HUES6 (cell line): ENCODE measurements around the gene SNAPC2.

Experiments used
- H3K27ac ChIP-seq: 2 replicates; pipeline ENCODE4 v1.7.0; 2013; ENCODE audit warnings: low read depth, mild to moderate bottlenecking, low read length, inconsistent platforms
- H3K27me3 ChIP-seq: 2 replicates; pipeline ENCODE4 v1.6.1; 2013; ENCODE audit warnings: low read length; ENCODE audit not compliant: control insufficient read depth, insufficient read depth
- H3K36me3 ChIP-seq: 2 replicates; pipeline ENCODE4 v1.6.1; 2013; ENCODE audit warnings: low read length; ENCODE audit not compliant: control insufficient read depth, insufficient read depth
- H3K4me1 ChIP-seq: 2 replicates; pipeline ENCODE4 v1.6.1; 2013; ENCODE audit warnings: low read length; ENCODE audit not compliant: control insufficient read depth, insufficient read depth
- H3K4me3 ChIP-seq: 2 replicates; pipeline ENCODE4 v1.5.1; 2013; ENCODE audit warnings: low read depth, low read length
- H3K9ac ChIP-seq: one replicate; pipeline ENCODE4 v1.6.1; 2013; ENCODE audit warnings: mild to moderate bottlenecking, low read length
- H3K9me3 ChIP-seq: 2 replicates; pipeline ENCODE4 v1.6.1; 2013; ENCODE audit warnings: low read depth, low read length; ENCODE audit not compliant: control insufficient read depth, insufficient read depth

Gene SNAPC2

DNA sequence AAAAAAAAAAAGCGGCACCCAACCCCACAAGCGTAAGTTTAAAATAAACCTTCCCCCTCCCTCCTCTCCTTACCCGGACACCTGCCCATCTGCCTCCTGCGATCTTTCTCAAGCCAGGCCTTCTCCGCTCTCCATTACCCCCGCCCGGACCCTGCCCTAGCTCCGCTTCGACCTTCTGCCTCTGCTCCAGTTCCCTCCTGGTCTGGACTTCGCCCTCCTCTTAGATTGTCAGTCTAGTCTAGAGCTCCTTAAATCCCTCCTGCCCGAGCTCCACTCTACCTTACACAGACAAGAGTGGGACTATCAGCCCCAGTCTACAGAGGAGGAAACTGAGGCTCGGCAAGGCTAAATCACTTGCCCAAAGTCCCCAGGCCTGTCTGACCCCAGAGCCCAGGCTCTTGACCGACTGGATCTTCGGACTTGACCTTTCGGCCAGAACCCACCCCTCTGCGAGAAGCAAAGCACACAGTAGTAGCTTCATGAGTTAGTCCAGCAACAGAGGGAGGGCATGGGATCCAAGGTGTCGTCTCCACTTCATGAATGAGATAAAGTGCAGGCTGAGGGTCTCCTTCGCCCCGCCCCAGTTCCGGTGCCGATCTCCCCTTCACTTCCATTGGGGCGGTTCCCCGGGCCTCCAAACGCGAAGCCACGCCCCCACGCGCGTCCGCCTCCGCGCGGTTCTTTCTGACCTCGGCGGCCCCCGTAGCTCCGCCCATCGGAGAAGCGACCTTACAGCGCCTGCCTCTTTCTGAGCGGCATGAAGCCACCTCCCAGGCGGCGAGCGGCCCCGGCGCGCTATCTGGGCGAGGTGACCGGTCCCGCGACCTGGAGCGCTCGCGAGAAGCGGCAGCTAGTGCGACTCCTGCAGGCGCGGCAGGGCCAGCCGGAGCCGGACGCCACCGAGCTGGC, at the start of gene SNAPC2:
Gene SNAPC2, plus strand, starts transcription at position 729 of the 909 bp plus-strand sequence. Its CDS starts 29 bp downstream, at position 758.
- Histone ChIP-seq H3K9me3 (no peaks in the 10 kb centered on the region), H3K4me3 (peak within 1 kb of the TSS; percentile 88), H3K9ac (peak within 1 kb of the TSS; percentile 59), H3K27me3 (peaks cover 42% of the 10 kb centered on the region), H3K27ac (no peak within 1 kb of the TSS), H3K4me1 (peaks cover 19% of the 10 kb centered on the region; the same call in 1 of the 2 replicates), H3K36me3 (peaks cover 5% of the 10 kb centered on the region)

DNA sequence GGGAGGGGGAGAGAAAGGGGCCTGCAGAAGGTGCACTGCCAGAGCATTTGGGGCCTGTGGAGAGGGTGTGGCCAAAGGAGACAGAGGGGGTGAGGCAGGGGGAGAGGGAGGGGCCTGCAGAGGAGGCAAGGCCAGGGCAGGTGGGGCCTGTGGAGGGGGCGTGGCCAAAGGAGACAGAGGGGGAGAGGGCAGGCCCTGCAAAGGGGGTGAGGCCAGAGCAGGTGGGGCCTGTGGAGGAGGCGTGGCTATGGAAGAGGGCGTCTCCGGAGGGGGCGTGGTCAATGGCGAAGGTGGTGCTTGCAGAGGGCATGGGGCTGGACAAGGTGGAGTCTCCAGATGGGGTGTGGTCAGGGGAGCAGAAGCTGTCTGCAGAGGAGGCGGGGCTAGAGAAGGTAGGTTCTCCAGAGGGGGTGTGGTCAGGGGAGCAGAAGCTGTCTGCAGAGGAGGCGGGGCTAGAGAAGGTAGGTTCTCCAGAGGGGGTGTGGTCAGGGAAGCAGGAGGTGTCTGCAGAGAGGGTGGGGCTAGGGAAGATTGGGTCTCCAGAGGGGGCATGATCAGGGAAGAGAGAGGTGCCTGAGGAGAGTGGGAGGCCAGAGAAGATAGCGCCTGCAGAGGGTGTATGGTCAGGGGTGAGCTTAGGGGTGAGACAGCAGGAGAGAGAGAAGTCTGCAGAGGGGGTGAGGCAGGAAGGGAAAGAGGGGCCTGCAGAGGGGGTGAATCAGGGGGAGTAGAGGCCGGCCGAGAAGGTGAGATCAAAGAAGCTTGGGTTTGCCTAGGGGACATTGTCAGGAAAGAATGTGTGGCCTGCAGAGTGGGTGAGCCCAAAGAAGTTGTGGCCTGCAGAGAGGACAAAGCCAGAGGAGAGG, 49.3 kb upstream of the SNAPC2 start:
- Histone ChIP-seq H3K4me1 (peaks cover 13% of the 10 kb centered on the region), H3K27me3 (peaks cover 50% of the 10 kb centered on the region), H3K27ac (no peak overlapping the region), H3K4me3 (peak overlapping the region; percentile 57), H3K9me3 (no peaks in the 10 kb centered on the region), H3K9ac (no peak overlapping the region), H3K36me3 (no peaks in the 10 kb centered on the region)

GRCh38 chr19:7871437-7872305, 48.5 kb upstream of the SNAPC2 start:
- Histone ChIP-seq H3K36me3 (no peaks in the 10 kb centered on the region), H3K27me3 (peaks cover 48% of the 10 kb centered on the region), H3K4me3 (peak overlapping the region; percentile 57), H3K4me1 (peaks cover 10% of the 10 kb centered on the region), H3K9ac (no peak overlapping the region), H3K9me3 (no peaks in the 10 kb centered on the region), H3K27ac (no peak overlapping the region)

DNA sequence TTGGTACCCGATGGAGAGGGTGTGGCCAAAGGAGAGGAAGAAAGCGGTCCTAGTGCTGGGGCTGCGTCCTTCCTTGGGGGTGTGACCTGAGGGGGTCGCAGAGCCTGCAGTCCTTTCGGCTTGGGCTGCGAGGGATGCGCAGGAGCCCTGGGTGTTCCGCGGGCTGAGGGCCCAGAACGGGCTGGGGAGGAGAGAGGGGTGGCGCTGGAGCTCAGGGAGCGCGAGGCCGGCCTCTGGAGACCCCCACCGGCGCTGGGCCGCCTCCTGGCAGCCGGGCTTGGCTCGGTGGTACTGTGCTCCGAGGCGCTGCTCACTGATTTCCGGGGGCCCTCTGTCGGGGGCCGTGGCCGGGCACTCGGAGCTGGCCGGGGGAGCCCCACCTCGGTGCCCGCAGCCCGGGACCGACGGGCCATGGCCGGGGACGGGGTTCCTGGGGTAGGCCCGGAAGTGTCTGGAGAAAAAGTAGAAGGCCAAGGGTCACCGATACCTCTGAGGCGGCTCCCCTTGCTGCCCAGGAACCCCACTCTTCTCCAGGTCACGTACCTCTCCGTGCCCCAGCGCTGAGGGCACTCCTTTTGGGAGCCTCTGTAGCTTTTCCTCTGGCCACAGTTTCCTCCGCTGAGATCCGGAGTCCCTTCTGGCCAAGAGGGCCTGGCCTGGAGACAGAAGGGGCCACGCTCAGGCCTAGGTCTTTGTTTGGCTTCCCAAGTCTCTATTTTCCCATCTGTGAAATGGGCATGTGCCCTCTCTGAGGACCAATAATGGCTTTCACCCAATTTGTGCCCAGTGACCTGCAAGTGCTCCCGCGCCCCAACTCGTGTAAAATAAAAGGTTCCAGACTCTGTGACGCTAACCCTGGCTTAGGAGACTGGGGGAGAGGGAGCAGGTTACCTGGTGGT, 47.6 kb upstream of the SNAPC2 start:
- H3K36me3 ChIP-seq: no peaks in the 10 kb centered on the region
- H3K27me3 ChIP-seq: peaks cover 41% of the 10 kb centered on the region
- peak overlapping the region; percentile 66 for H3K4me3 ChIP-seq
- no peak overlapping the region for H3K9ac ChIP-seq
- H3K27ac ChIP-seq: no peak overlapping the region
- no peaks in the 10 kb centered on the region for H3K9me3 ChIP-seq
- H3K4me1 ChIP-seq: peaks cover 10% of the 10 kb centered on the region

- peak overlapping the region; percentile 66 for H3K4me3 ChIP-seq
- H3K9ac ChIP-seq: no peak overlapping the region
- H3K9me3 ChIP-seq: no peaks in the 10 kb centered on the region
- H3K27ac ChIP-seq: no peak overlapping the region
- H3K36me3 ChIP-seq: no peaks in the 10 kb centered on the region
- H3K4me1 ChIP-seq: peaks cover 10% of the 10 kb centered on the region
- peaks cover 36% of the 10 kb centered on the region for H3K27me3 ChIP-seq
These were observed 46.6 kb upstream of the SNAPC2 start for GRCh38 chr19:7873304-7874075.

- H3K4me3 ChIP-seq: peak within 1 kb of the TSS; percentile 66
- H3K27ac ChIP-seq: no peak within 1 kb of the TSS
- no peaks in the 10 kb centered on the region for H3K36me3 ChIP-seq
- H3K4me1 ChIP-seq: peaks cover 10% of the 10 kb centered on the region
- no peaks in the 10 kb centered on the region for H3K9me3 ChIP-seq
- H3K9ac ChIP-seq: no peak within 1 kb of the TSS
- H3K27me3 ChIP-seq: peaks cover 36% of the 10 kb centered on the region
These were observed 45.9 kb upstream of the SNAPC2 start, which contains the start of gene PRR36 for GRCh38 chr19:7874076-7874896. Gene PRR36 (minus strand): TSS chr19:7874390. CDS start chr19:7873689, 701 bp downstream.

DNA sequence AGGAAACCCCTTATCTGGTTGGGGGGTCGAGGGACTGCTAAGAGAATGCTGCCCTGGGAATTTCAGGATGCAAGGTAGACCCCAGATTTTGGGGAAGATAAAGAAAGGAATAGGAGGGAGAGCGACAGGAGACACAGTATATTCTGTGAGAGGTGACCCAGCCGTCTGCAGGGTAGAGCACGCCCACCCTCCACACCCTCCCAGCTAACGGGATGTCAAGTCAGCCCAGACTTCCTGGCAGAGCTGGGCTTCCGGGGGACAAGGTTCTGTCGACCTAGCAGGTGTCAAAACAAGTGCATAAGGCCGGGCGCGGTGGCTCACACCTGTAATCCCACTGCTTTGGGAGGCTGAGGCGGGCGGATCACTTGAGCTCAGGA, 45.3 kb upstream of the SNAPC2 start:
- no peak overlapping the region for H3K9ac ChIP-seq
- H3K4me3 ChIP-seq: peak overlapping the region; percentile 66
- H3K36me3 ChIP-seq: no peaks in the 10 kb centered on the region
- H3K27ac ChIP-seq: no peak overlapping the region
- no peaks in the 10 kb centered on the region for H3K9me3 ChIP-seq
- H3K4me1 ChIP-seq: peaks cover 10% of the 10 kb centered on the region
- H3K27me3 ChIP-seq: peaks cover 36% of the 10 kb centered on the region

DNA sequence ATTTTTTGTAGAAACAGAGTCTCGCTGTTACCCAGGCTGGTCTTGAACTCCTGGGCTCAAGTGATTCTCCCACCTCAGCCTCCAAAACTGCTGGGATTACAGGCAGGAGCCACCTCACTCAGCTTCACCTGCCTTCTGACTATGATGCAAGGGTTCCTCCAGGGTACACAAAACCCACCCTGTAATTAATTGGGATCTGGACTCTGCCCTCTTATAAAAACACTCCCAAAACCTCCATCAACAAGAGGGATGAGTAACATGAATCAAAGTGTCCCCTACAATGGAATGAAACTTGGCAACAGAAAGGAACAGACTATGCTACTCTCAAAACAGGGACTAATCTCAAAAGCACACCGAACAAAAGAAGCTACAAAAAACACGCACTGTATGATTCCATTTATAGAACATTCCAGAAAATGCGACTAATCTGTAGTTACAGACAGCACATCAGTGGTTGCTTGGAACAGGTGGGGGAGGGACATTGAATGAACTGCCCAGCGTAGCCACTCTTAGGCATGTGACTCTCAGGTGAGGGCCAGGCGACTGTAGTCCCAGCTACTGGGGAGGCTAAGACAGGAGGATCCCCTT, 42.8 kb upstream of the SNAPC2 start:
- Histone ChIP-seq H3K9ac (no peak overlapping the region), H3K4me3 (no peak overlapping the region), H3K27me3 (peaks cover 36% of the 10 kb centered on the region), H3K27ac (no peak overlapping the region), H3K36me3 (no peaks in the 10 kb centered on the region), H3K4me1 (no peaks in the 10 kb centered on the region; the same call in 1 of the 2 replicates), H3K9me3 (no peaks in the 10 kb centered on the region; the same call in 1 of the 2 replicates)
